ENCODE data around the gene STARD6. TPM values are rescaled to one million over a fixed set of nuclear protein-coding genes. Genes with fewer than 3 reads are reported as not detected.

STARD6 gene
- total and polyA plus RNA-seq, 10 of the 15 experiments (the other 5 are each of a cell fraction or from before 2014, with no cell fraction given) = 0.10 to 0.84 (median 0.34) TPM; not detected in 3

GRCh38 chr18:54327818-54328217 lies 29.8 kb downstream of the STARD6 start:
- FAIRE-seq = no peak
- H3K36me3 ChIP-seq (ENCODE audit: control insufficient read depth in 2 of 2, insufficient read depth in 2 of 2, low read length in 1 of 2) = no peaks in the 10 kb centered on the region
- RAD21 ChIA-PET (ENCODE audit: unreplicated experiment) = no interaction called here
- H3K4me3 ChIP-seq = no peak overlapping the region
- no peak overlapping the region for H3K9ac ChIP-seq (ENCODE audit: control insufficient read depth, insufficient read depth, low read length)
- H3K4me2 ChIP-seq (ENCODE audit: control insufficient read depth, insufficient read depth) = no peak overlapping the region
- H3K27me3 ChIP-seq (replicated peaks in 1 of 2; ENCODE audit: control insufficient read depth in 2 of 2, insufficient read depth in 2 of 2, low read length in 1 of 2) = no peaks in the 10 kb centered on the region
- CTCF ChIA-PET = interaction anchor here (0.6 kb wide), 1 partner anchor 295 kb away, joined by 4 read pairs; no protein-coding TSS in a partner anchor
- 52% methylated on average over 4 of the region's 4 CpGs for WGBS (ENCODE audit: insufficient coverage, insufficient replicate concordance, low lambda C conversion rate, missing lambda C conversion rate)
- no peaks in the 10 kb centered on the region for H4K20me1 ChIP-seq (ENCODE audit: control insufficient read depth, insufficient read depth)
- no peaks in the 10 kb centered on the region for H3K4me1 ChIP-seq (ENCODE audit: control insufficient read depth, insufficient read depth, low read length)
- TF ChIP-seq RELB (IDR thresholded peaks at IDR 0.05; ENCODE audit: low read depth) (no peak), SMC3 (IDR thresholded peaks at IDR 0.05; ENCODE audit: borderline replicate concordance, low read length) (no peak), ATF2 (IDR thresholded peaks at IDR 0.05; ENCODE audit: low read length) (no peak), PRDM15 (CRISPR knock-in tag; IDR thresholded peaks at IDR 0.05) (no peak), ZNF217 (IDR thresholded peaks at IDR 0.05) (no peak), MEF2A (IDR thresholded peaks at IDR 0.05; ENCODE audit: insufficient read depth, low read depth, low read length) (no peak), REST (IDR thresholded peaks at IDR 0.05; ENCODE audit: low read depth, low read length) (no peak), HDAC6 (IDR thresholded peaks at IDR 0.05; ENCODE audit: unreplicated experiment) (no peak), KDM1A (IDR thresholded peaks at IDR 0.05; ENCODE audit: borderline replicate concordance) (no peak), SMARCA5 (IDR thresholded peaks at IDR 0.05) (no peak), CBFB (IDR thresholded peaks at IDR 0.05; ENCODE audit: low read depth) (no peak), NFXL1 (IDR thresholded peaks at IDR 0.05; ENCODE audit: borderline replicate concordance) (no peak), POLR2A (IDR thresholded peaks at IDR 0.05; ENCODE audit: low read depth, low read length) (no peak)
- no peak overlapping the region for H3K27ac ChIP-seq (ENCODE audit: control insufficient read depth, insufficient read depth)
- no TSS peak for BruUV-seq (replicated peaks)
- H3K9me3 ChIP-seq (replicated peaks; ENCODE audit: control insufficient read depth, insufficient read depth, low read length) = no peaks in the 10 kb centered on the region
- H3K79me2 ChIP-seq (ENCODE audit: control insufficient read depth, insufficient read depth, low read length) = no peaks in the 10 kb centered on the region
- no peak overlapping the region for H2AFZ ChIP-seq (ENCODE audit: control insufficient read depth, low read depth, low read length)
- in situ Hi-C loops (cut with MboI) (no loop called here), intact Hi-C loops (cut with micrococcal nuclease; ENCODE audit: unreplicated experiment) (no loop called here)
- ATAC-seq = no peak
- SMC1A ChIA-PET (ENCODE audit: uncharacterized antibody, unreplicated experiment) = no interaction called here
- POLR2A ChIA-PET = no interaction called here
- DNase-seq (ENCODE audit: low read depth, low spot score) = no peak

Data from GM12878 (cell line).